KOPT-K1 (cell line): ENCODE measurements around the gene RNF128.
"Not testable (repeated sequence)": the region's sequence is repeated elsewhere in the genome, so short reads cannot be mapped to it uniquely, and the experiment has no call there.

Experiments
- H3K27ac ChIP-seq: fragments of 200-600 bp; sonication (generic); 2 replicates; pipeline ENCODE4 v1.5.1; 2016; ENCODE audit warnings: antibody characterized with exemption, mild to moderate bottlenecking, low read depth, low read length; ENCODE audit not compliant: poor library complexity, severe bottlenecking
- H3K36me3 ChIP-seq: fragments of 200-600 bp; sonication (generic); 2 replicates; pipeline ENCODE4 v1.5.1; 2017; ENCODE audit warnings: antibody characterized with exemption, mild to moderate bottlenecking, low read length, moderate library complexity; ENCODE audit not compliant: insufficient read depth
- H3K9me3 ChIP-seq: fragments of 200-600 bp; sonication (generic); 2 replicates; pipeline ENCODE4 v1.5.1; 2017; ENCODE audit warnings: antibody characterized with exemption, low read length, mild to moderate bottlenecking; ENCODE audit not compliant: insufficient read depth, poor library complexity, severe bottlenecking

Gene RNF128

DNA sequence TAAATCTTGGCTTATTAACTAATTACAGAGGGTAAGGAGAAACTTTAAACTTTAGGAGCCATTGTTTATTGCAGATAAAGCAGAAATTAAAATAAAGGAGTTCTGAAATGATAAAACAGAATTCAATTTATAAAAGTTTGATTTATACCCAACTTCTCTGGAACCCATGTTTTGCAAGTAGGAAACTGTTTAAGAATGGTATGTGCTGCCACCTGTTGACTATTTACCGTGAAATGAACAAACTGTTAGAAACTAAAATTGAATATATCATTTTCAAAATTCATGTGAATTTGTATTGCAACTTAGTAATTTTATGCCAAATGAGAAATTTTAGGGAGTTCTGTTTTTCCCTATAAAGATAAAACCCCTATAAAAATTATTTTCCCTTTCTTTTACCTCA lies 65.0 kb downstream of the RNF128 start:
- Histone ChIP-seq H3K9me3 (no peaks in the 10 kb centered on the region), H3K36me3 (no peaks in the 10 kb centered on the region), H3K27ac (no peak overlapping the region)

DNA sequence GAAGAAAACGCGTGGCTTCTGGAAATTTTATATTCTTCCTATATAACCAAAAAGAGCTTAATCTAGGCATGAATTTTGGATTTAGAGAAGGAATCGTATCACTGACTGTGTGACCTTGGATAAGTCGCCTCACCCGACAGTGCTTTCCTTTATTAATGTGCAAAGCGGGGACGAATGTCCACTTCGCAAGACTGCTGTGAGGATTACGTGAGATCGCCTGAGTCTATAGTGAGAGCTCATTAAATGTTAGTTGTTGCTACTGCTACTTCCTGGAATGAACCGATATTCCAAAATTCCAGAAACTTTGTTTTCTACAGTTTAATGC lies 75.5 kb downstream of the RNF128 start:
- no peaks in the 10 kb centered on the region for H3K36me3 ChIP-seq
- no peak overlapping the region for H3K27ac ChIP-seq
- no peaks in the 10 kb centered on the region for H3K9me3 ChIP-seq

- Histone ChIP-seq H3K27ac (no peak within 1 kb of the TSS), H3K36me3 (no peaks in the 10 kb centered on the region), H3K9me3 (no peaks in the 10 kb centered on the region)
These were observed 76.1 kb downstream of the RNF128 start, which contains the start of gene TBC1D8B for GRCh38 chrX:106802388-106803275. TSS of gene TBC1D8B (plus strand) at chrX:106802673. CDS start at chrX:106802854, 181 bp downstream.

DNA sequence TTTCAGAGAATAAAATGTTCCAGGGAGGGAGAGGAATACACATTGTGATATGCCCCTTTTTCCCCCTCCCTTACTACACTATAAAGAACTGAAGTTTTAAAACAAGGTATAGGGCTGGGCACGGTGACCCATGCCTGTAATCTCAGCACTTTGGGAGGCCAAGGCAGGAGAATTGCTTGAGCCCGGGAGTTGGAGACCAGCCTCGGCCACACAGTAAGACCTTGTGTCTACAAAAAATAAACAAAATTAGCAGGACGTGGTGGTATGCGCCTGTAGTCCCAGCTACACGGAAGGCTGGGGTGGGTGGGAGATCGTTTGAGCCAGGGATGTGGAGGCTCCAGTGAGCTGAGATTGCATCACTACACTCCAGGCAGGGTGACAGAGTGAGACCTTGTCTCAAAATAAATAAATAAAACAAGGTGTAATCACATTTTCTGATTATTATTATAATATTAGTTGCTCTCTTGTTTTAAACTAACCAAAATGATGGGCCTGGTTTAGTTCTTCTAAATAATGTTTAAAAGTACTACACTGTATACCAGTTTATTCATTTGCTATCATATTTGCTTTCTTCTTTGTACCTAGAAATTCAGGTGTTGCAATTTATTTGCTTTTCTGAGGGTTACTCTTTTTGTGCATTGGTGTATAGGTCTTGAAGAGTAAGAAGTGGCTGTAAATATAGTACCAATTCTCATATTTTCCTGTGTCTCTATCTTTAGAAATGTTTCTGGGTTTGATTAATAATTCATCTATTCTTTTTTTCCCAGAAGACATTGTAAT lies 84.8 kb downstream of the RNF128 start:
- Histone ChIP-seq H3K9me3 (no peaks in the 10 kb centered on the region), H3K27ac (no peak overlapping the region), H3K36me3 (no peaks in the 10 kb centered on the region)

- not testable (repeated sequence) for H3K36me3 ChIP-seq, H3K9me3 ChIP-seq, H3K27ac ChIP-seq
These were observed 86.4 kb downstream of the RNF128 start for GRCh38 chrX:106812930-106813329.

DNA sequence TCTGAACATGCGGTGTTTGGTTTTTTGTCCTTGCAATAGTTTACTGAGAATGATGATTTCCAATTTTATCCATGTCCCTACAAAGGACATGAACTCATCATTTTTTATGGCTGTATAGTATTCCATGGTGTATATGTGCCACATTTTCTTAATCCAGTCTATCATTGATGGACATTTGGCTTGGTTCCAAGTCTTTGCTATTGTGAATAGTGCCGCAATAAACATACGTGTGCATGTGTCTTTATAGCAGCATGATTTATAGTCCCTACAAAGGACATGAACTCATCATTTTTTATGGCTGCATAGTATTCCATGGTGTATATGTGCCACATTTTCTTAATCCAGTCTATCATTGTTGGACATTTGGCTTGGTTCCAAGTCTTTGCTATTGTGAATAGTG lies 87.6 kb downstream of the RNF128 start:
- not testable (repeated sequence) for H3K36me3 ChIP-seq, H3K9me3 ChIP-seq, H3K27ac ChIP-seq
